Brain pericyte (primary cell): ENCODE measurements around the gene HOMER1.

Source experiments
- DNase-seq: peaks from one replicate; pipeline ENCODE4 v3.0.0-alpha.2; 2012; ENCODE audit warnings: low read depth, low spot score

The HOMER1 gene

GRCh38 chr5:79488775-79489174 is 25.2 kb downstream of the HOMER1 start:
- DNase-seq: no peak

DNA sequence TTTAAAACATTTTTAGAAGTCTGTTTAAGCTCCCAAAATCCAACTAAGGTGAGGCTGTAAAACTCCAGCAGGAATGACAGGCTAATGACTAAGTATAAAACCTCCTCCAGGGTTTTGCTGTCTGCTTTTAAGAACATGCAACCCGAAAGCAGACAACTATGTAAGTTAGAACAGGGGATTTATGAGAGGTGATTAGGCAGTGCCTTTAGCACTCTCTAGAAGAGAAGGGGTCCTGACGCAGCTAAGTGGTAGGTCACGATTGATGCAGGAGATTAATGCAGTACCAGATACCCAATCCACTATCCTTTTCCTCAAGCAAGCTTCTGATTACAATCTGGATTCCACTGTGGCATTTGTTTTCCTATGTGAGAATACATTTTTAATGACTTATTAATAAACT is 25.9 kb downstream of the HOMER1 start:
- DNase-seq: no peak

DNA sequence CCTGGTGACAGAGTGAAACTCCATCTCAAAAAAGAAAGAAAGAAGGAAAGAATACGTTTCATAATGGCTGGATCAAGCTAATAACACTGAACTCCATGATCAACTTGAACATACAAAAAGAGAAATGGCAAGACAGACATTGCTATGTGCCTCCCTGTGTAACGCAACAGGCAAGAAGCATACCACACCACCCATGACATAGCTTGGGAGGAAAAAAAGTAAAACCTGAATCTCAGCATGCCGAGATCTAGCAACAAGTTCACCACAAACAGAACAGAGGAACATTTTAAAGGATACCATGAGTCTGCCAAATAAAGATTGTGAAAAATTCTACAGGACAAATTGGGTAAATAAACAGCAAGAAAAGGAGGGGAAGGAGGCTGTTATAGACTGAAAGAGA is 26.7 kb downstream of the HOMER1 start:
- no peak for DNase-seq

GRCh38 chr5:79486116-79486515 is 27.8 kb downstream of the HOMER1 start:
- no peak for DNase-seq

DNA sequence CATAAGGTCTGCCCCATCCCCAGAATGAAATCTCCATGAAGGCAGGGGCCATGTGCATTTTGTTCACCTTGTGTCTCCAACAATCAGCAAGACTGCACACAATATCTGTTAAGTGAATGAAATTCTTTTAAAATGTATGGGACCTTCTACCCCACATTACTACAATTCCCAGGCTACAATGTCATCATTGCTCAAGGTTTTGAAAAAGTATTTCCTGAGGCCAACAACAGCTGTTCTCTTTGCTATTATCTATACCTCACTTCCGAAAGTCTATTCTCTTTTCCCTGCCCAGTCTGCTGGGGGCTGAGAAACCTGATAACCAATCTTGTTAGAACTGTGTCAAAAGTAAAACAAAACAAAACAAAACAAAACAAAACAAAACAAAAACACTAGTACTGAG is 29.2 kb downstream of the HOMER1 start:
- no peak for DNase-seq

DNA sequence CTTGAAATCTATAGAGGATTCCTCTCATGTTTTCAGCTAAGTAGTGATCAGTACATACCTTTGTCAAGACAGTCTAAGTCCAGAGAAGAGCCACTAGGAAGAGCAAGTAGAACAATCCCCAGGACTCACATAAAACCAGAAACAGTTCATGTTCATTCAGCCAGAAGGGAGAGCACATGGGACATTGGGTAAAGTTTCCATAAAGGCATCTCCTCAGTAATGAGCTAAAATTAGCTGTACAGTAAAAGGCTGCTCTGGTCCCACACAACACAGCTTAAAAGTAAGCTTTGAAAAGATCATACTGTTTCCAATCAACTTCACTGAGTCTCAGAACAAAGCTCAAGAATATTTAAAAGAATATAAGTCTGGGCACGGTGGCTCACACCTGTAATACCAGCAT is 32.4 kb downstream of the HOMER1 start:
- no peak for DNase-seq

- no peak for DNase-seq
These were observed 32.9 kb downstream of the HOMER1 start for GRCh38 chr5:79480991-79481390.

DNA sequence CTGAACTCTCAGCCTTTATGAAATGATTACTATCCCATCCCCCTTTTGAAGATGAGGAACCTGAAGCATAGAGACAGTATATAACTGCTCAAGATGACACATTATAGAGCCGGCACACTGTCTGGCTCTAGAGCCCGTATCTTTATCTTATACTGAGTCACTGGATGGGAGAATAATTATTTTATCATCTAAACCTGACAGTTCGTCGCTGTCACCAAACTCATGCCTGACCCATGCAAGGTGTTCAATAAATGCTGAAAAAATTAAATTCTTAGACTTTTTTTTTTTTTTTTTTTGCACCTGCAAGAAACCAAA is 38.8 kb downstream of the HOMER1 start:
- DNase-seq: no peak

- no peak for DNase-seq
These were observed 39.4 kb downstream of the HOMER1 start for GRCh38 chr5:79474367-79475151.

- DNase-seq: no peak
These were observed 42.4 kb downstream of the HOMER1 start for GRCh38 chr5:79471556-79471955.

GRCh38 chr5:79464695-79465332 is 49.1 kb downstream of the HOMER1 start:
- no peak for DNase-seq

- DNase-seq: no peak
These were observed 49.7 kb downstream of the HOMER1 start for GRCh38 chr5:79464278-79464677.

DNA sequence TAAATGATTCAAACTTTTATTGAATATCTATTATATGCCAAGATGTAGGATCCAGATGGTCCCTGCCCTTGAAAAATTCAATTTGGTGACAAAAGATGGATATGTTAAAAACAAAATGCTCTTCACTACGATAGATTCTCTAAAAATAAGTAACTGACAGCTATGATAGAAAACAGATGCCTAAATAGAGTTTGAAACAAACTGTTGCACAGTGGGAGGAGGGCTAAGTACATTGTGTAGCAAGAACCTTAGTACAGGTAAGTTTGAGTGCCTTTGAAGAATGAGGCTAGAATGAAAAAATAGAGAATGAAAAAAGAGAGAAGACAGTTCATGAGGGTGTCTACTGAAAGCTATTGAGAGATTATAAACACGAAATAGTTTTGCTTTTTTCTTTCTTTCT is 54.3 kb downstream of the HOMER1 start:
- no peak for DNase-seq

GRCh38 chr5:79456890-79457583 is 56.9 kb downstream of the HOMER1 start:
- no peak for DNase-seq

DNA sequence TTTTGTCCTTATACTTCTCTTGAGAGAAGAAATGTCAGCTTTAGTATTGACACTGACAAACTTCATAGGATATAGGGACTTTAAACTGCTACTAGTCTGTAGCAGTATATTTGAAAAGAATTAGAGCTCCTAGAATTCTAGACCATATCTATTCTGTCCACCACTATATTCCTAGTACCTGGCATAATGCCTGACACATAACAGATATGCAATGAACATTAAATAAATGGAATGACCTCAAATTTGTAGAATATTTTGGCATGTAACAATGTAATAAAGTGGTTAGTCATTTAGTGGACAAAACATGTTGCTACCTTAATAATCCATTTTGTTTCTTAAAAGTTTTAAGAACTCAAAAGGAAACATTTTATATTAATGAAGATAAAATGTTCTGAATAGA is 57.5 kb downstream of the HOMER1 start:
- DNase-seq: no peak

DNA sequence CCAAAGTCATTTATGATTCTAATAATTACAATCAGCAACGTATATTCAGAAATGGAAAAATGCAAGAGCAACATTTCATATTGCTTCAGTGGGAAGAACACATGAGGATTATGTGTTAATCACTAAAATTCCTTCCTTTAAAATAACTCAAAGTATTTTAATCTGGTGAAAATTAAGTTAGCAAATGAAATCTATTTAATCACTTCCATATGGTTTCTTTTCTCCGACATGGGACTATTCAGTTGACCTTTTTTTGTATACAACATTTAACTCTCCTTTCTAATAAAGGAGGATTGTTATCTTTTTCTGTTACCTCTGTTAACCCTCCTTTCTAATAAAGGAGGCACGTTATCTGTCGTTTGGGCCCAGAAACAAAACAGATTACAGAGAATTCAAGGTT is 59.9 kb downstream of the HOMER1 start:
- no peak for DNase-seq

GRCh38 chr5:79448336-79448735 is 65.6 kb downstream of the HOMER1 start:
- no peak for DNase-seq

- no peak for DNase-seq
These were observed 77.1 kb downstream of the HOMER1 start for GRCh38 chr5:79436821-79437220.

DNA sequence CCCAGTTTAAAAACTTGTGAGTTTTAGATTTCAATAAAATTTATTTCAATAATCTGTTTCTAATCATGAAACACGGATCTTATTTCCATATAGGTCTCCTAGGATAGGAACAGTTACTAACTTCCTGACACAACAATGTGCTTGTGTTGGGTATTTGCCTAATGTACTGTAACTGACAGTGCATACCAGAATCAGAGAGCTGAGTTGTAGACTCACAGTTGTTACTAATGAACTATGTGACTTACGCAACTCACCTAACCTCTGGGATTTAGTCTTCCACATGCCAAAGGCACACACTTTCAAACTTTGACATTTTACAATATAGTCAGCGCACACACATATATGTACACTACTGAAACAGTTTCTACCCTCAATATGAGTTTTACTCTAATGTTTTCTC is 77.7 kb downstream of the HOMER1 start:
- DNase-seq: no peak

DNA sequence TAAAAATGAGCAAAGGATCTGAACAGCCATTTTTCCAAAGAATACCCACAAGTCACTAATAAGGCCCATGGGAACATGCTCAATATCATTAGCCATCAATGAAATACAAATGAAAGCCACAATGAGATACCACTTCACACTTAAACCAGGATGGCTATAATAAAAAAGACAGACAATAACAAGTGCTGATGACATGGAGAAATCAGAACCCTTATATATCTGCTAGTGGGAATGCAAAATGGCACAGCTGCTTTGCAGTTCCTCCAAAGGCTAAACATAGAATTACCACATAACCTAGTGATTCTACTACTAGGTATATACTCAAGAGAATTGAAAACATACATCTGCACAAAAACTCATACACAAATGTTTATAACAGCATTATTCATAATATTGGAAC is 83.7 kb downstream of the HOMER1 start:
- DNase-seq: no peak

- no peak for DNase-seq
These were observed 90.6 kb downstream of the HOMER1 start for GRCh38 chr5:79423296-79423695.

GRCh38 chr5:79420248-79420647 is 93.7 kb downstream of the HOMER1 start:
- DNase-seq: no peak

DNA sequence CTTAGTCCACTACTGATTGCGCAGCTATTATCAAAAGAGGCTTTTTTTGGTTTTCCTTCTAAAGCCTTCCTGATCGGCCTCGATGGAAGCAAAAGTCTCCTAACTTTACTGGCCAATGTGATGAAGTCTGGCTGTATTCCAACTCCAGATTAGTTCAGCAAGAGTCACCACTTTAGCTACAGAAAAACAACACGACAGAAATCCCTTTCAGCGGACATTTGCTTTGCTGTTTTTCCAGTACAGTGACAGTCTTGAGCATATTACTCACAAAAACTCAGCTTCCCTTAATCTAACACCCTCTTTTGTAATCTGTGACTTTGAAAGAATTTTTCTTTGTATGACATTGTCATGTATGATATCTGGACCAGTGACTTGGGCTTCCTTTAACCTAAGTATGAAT is 95.7 kb downstream of the HOMER1 start:
- DNase-seq: no peak
